Measurements from ENCODE around the gene LHFPL2.

The LHFPL2 gene

DNA sequence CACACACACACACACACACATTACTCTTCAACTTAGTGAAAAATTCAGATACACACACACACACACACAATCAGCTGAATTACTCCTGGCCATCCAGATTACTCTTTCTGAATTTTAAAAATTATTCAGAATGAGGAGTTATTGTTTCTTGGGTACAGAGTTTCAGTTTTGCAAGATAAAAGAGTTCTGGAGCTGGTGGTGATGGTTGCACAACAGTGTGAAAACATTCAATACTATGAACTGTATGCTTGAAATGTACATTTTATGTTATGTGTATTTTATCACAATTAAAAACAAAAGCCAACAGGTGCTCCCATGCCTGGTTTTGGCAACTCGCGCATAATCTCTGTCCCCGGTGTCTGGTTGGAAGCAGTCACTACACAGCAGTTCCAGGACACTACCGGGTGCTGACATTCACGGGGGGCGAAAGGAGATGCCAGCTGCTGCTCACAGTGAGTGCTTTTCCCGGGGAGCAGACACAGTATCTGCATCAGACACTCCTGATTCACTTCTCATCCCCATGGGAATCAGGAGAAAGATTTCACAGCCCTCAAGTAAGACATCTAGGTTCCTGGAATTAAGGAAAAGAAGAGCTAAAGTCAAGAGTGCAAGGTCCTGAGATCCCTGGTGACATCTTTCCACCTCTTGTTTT is 55.7 kb downstream of the LHFPL2 start:
- DNase-seq: no peak

DNA sequence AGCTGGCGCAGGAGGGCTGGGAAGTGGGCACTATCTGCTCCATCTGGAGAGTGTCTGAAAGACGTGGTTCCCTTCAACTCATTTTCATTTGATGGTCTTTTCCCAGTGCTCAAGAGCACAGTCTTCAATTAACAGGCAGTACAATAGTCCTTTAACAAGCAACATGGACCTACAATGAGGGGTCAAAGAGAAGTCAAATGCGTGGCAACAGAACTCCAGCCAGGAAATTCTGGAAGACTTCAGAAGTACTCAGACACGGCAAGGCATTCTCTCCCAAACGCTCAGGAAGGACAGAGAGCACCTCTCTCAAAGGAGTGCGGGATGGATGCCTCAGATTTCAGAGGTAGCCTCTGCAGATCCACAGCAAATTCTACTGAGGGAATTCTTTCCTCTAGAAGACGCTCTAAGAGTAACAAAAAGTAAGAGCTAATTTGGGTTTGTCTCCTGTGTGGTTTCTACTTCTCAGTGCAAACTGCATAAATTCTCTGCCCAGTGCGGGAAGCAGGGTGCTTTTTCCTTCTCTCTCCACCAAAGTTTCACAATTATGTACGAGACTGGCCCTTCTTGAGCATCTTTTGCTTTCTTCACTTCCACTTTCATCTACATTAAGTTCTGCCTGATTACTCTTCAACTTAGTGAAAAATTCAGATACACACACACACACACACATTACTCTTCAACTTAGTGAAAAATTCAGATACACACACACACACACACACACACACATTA is 56.4 kb downstream of the LHFPL2 start:
- no peak for DNase-seq

GRCh38 chr5:78591138-78591612 is 57.4 kb downstream of the LHFPL2 start:
- DNase-seq: no peak

- no peak for DNase-seq
These were observed 58.6 kb downstream of the LHFPL2 start for GRCh38 chr5:78589923-78590322.

DNA sequence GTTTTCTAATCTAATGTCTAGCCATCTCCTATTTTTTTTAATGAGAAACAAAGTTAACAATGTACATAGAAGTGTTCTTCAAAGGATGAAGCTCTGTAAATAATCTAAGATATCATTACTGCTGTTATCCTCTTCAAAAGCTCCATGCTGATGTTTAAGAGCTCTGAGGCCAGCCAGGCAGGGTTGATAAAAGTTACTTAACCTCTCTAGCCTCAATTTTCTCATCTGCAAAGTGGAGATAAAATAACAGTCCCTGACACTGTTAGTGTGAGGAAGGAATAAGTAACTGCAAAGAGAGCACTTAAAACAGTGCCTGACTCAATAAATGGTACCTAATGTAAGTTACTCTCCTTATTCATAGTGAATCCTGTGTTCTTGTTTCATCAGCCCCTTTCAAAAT is 60.1 kb downstream of the LHFPL2 start:
- no peak for DNase-seq

DNA sequence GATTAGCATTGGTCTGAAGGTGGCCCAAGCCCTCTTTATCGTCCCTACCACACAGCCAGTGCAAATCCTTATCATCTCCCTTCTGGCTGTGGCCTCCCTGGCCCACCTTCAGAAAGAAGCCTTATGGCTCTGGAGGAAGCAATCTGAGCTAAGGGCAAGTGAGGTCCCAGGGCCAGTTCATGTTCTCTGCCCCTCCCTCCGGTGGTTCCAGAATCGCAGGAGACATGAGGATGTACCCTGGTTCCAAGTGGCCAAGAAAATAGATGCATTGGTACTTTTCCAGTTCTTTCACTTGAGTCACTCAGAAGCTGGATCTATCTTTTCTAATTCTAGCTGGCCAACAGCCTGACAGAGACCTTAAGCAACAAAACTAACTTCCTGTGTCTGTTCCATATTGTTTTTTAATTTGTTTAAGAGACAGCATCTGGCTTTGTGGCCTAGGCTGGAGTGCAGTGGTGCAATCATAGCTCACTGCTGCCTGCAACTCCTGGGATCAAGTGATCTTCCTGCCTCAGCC is 60.7 kb downstream of the LHFPL2 start:
- no peak for DNase-seq

GRCh38 chr5:78587081-78587774 is 61.3 kb downstream of the LHFPL2 start:
- no peak for DNase-seq

DNA sequence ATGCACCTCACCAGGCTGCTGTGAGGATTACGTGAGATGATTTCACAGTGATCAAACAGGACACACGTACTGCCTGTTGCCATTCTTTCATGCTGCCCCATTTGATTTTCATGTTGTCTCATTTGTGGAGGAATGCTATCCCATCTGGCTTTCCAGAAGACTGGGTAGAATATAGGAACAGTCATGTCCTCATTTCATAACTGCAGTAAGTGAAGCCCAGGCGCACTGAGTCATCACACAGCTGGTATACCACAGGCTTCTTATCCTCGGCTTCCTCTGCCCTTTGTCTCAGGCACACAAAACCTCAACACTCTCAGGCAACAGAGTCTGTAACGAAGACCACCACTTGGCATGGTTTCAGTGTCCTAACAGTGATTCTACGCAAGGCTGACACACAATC is 62.3 kb downstream of the LHFPL2 start:
- no peak for DNase-seq

DNA sequence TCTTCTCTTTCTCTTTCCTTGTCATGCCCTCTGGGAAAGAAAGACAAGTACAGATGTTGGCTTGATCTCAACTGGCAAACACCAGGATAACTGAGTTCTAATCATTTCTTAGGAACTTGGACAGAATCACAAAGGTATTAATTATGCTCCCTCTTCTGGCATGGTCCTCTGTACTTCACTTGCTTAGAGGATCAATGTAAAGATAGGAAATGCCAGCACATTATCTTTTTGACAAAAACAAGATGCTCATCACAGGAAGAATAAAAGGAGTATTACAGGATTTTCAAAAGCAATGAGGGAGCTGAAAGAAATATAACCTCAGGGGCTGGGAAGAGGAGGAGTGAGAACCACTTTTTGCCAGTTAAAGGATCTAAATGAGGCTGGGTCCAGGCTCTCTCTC is 70.6 kb downstream of the LHFPL2 start:
- DNase-seq: no peak

DNA sequence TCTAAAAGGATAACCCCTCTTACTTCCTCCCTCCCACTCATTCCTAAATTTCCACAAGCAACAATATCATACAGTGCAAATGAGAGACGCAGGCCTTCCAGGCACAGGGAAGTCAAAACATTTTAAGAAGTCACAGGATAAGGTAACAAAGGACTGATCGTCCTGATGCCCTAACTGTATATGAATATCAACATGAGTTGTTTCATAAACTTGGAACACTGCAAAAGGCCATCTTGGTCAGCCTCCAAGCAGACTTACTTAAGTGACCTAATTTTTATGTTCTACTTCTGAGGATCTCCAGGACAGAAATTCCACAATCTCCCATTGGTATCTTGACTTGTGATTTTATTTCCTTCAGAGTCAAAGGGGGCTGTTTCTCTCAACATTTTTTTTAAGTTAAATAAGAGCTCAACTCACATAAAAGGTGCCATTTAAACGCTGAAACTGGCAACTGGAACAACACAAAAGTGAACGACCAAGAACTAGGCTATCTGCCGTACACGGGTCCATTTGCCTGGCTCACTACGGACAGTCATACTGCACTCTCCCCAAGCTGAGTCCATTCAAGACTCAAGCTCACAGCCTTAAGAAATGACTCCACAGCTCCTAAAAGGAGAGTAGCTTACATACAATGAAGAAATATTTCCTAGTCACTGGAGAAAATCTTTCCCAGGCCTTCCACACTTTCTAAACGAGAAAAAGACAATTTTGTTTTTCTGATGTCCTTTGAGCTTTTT is 71.3 kb downstream of the LHFPL2 start:
- no peak for DNase-seq

DNA sequence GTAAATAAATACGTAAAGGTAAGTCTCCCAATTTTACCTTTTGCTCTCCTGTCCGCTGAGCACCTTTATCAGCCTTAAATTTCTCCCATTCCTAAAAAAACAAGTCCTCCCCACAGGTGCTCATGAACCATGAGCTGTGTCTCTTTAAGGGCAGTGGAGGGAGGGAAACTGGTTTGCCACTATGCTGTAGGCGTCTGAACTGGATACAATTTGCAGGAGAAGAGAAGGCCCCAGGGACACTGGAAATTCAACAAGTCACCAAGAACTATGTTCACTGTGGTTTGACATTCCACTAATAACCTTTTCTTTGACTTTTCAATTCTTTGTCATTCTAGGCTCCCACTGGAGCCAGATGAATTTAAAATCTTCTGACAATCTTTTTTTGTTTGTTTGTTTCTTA is 72.2 kb downstream of the LHFPL2 start:
- DNase-seq: no peak

DNA sequence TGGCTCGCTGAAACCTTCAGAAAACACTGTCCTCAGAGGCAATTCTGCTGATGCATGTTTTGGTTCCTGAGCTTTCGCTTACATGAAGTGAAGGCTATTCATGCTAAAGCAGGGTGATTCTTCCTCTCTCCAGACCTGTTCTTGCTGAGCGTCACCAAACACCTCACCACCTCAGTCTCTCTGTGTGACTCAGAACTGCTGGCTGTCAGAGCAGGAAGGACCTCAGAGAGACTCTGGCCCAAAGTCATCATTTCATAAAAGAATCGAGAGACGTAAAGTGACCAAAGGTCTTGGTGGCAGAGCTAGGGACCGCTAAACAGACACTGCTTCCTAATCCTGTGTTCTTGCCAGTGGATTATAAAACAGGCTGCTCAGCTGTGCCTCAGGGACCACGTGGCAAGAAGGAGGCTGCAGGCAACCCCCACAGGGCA is 73.8 kb downstream of the LHFPL2 start:
- DNase-seq: no peak

GRCh38 chr5:78574131-78574673 is 74.4 kb downstream of the LHFPL2 start:
- no peak for DNase-seq

- no peak for DNase-seq
These were observed 75.3 kb downstream of the LHFPL2 start for GRCh38 chr5:78573318-78573717.

DNA sequence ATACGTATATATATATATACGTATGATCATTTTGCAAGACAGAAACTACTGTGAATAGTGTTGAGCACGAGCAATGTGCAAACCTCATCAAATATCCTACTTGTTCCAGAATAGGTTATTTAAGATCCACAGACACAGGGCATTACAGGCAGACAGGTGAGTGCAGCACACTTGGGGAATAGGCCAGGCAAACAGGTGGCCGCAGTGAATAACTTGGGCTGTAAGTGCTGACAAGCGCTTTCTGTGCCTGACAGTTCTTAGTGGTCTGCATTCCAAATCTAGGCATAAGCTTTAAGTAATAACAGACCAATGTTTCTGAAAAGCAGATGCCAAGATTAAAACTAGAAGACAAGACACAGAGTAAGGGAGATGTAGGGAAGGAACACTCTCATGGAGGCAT is 77.9 kb downstream of the LHFPL2 start:
- no peak for DNase-seq

DNA sequence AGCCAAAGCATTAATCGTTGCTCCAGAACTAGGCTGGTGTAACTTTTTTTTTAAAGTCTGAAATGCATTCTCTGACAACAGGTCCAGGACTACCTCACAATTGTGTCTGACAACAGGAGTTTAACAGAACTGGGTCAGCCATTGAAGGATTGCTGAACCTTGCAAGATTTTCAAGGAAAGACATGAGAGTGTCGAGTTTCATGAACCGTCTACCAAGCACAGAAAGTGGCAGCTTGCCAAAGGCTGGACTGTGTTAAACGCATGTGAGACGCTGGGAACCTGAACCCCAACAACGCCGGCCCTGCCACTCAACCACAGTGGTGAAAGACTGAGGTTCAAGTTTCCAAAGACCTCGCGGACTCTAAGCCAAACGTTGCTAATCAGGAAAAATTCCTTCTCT is 79.1 kb downstream of the LHFPL2 start:
- DNase-seq: no peak

GRCh38 chr5:78568676-78569075 is 79.9 kb downstream of the LHFPL2 start:
- no peak for DNase-seq

GRCh38 chr5:78568212-78568611 is 80.4 kb downstream of the LHFPL2 start:
- no peak for DNase-seq

GRCh38 chr5:78567617-78568016 is 81.0 kb downstream of the LHFPL2 start:
- DNase-seq: no peak

GRCh38 chr5:78566747-78567425 is 81.7 kb downstream of the LHFPL2 start:
- DNase-seq: no peak

DNA sequence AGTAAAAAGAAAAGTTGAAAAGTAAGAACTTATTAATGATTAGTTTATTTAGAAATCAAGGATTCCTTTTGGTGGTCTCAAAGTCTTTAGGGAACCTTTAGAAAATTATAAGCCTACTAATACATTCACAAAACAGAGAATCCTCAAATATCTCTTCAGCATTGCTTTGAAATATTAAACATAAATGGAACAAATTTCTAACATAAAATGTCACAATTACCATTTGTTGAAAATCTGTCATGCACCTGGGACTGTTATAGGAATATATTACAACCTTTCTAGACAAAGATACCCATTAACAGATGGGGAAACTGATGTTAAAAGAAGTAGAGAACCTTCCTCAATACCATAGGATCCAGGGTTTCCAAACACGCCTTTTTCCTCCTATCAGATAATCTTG is 83.2 kb downstream of the LHFPL2 start:
- DNase-seq: no peak

DNA sequence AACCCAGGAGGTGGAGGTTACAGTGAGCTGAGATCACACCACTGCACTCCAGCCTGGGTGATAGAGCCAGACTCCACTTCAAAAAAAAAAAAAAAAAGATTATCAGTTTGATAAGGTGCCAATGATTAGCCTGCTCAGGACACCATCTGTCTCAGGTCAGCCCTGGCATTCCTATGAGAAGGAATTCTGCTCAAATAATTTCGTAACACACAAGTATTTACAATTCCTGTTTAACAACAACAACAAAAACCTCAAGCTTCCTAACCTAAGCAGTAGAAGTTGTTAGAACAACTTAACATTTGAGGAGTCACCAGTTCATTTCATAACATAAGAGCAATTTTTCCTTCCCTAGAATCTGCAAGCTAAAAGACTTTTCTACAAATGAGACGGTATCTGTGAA is 85.0 kb downstream of the LHFPL2 start:
- no peak for DNase-seq
